ENCODE data around the gene NAIF1.

- no peak for TF ChIP-seq CTCF (IDR thresholded peaks at IDR 0.05)
- no peak for TF ChIP-seq REST (IDR thresholded peaks at IDR 0.05; ENCODE audit: insufficient read depth in 1 of 2, low read depth in 2 of 2, low read length in 1 of 2)
- no peak for TF ChIP-seq POLR2AphosphoS5 (IDR thresholded peaks at IDR 0.05; ENCODE audit: low read depth, low read length)
Measured at GRCh38 chr9:128091571-128091970, 24.5 kb upstream of the NAIF1 start.
